ENCODE data around the gene SAP30BP.

The SAP30BP gene

DNA sequence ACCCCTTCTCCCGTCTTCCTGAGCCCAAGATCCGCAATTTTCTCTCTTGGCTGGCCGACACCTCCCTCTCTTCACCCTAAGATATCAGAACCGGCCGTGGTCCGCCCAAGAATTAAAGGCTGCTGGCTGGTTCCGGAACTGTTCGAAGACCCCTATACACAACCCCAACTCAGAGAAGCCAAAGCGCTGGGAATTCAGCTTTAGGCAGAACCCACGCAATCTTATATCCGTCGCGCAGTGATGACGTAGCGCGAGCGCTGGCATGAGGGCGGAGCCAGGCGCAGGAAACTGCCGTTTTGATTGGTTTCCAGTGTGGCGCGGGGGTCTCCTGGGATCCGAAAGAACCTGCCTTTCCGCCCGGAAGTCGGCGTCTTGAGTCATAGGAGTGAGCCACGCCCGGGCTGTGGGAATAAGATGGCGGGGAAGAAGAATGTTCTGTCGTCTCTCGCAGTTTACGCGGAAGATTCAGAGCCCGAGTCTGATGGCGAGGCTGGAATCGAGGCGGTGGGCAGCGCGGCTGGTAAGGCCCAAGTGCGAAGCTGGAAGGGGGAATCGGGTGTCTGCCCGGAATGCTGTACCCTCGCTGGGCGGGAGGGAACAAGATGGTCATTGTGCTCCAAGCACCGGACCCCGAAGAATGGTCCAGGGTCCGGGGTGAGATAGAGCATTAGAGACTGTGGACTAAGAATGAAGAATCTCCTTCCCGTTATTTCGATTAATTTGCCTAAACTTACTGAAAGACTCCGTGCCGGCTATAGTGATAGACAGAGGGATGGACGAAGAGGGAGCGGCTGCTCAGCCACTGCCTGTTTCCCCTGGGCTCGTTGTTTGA, at the start of gene SAP30BP, which contains the start of gene RECQL5:
SAP30BP (plus strand) TSS at position 380 of the 832 bp plus-strand sequence; CDS start at position 415, 35 bp downstream.
RECQL5 (minus strand) TSS at position 196 of the 832 bp plus-strand sequence. CDS start 597 bp downstream, outside the sequence.
- Mint-ChIP-seq H3K4me1 (peaks cover 11% of the 10 kb centered on the region), H3K36me3 (ENCODE audit: low read depth) (peaks cover 31% of the 10 kb centered on the region)

DNA sequence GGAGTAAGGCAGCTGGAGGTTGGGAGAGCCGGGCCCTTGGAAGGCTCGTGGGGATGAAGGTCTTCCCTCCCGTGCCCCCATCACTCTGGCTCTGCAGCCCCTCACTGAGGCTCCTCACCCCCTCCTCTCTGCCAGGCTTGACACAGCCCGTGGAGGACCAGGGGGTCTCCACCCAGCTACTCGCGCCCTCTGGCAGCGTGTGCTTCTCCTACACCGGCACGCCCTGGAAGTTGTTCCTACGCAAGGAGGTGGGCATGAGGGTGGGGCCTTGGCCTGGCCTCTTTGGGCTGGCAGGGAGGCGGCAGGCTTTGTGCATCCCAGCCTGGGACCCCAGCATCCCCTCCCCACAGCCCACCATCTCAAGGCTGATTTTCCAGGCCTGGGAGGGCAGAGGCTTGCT, 49.5 kb upstream of the SAP30BP start:
- H3K27ac Mint-ChIP-seq: no peak overlapping the region
- H3K9me3 Mint-ChIP-seq: no peaks in the 10 kb centered on the region
- peaks cover 3% of the 10 kb centered on the region for H3K27me3 Mint-ChIP-seq (ENCODE audit: low read depth)
- no peak overlapping the region for H3K4me3 Mint-ChIP-seq
- no peaks in the 10 kb centered on the region for H3K36me3 Mint-ChIP-seq (ENCODE audit: low read depth)
- H3K4me1 Mint-ChIP-seq: peaks cover 9% of the 10 kb centered on the region
- TF ChIP-seq, protein P1, sequence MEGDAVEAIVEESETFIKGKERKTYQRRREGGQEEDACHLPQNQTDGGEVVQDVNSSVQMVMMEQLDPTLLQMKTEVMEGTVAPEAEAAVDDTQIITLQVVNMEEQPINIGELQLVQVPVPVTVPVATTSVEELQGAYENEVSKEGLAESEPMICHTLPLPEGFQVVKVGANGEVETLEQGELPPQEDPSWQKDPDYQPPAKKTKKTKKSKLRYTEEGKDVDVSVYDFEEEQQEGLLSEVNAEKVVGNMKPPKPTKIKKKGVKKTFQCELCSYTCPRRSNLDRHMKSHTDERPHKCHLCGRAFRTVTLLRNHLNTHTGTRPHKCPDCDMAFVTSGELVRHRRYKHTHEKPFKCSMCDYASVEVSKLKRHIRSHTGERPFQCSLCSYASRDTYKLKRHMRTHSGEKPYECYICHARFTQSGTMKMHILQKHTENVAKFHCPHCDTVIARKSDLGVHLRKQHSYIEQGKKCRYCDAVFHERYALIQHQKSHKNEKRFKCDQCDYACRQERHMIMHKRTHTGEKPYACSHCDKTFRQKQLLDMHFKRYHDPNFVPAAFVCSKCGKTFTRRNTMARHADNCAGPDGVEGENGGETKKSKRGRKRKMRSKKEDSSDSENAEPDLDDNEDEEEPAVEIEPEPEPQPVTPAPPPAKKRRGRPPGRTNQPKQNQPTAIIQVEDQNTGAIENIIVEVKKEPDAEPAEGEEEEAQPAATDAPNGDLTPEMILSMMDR (IDR thresholded peaks at IDR 0.05; ENCODE audit: unreplicated experiment in 3 of 3): no peak

More for the DNA sequence above, at the start of gene SAP30BP, which contains the start of gene RECQL5:
- no peaks in the 10 kb centered on the region for H3K9me3 Mint-ChIP-seq
- TF ChIP-seq, protein P1 (IDR thresholded peaks at IDR 0.05; ENCODE audit: unreplicated experiment in 3 of 3): no peak
- H3K4me3 Mint-ChIP-seq: peak within 1 kb of the TSS in 1 of 3 experiments; percentile 82
- peak within 1 kb of the TSS in 1 of 3 experiments; percentile 41 for H3K27ac Mint-ChIP-seq
- no peaks in the 10 kb centered on the region for H3K27me3 Mint-ChIP-seq (ENCODE audit: low read depth)

DNA sequence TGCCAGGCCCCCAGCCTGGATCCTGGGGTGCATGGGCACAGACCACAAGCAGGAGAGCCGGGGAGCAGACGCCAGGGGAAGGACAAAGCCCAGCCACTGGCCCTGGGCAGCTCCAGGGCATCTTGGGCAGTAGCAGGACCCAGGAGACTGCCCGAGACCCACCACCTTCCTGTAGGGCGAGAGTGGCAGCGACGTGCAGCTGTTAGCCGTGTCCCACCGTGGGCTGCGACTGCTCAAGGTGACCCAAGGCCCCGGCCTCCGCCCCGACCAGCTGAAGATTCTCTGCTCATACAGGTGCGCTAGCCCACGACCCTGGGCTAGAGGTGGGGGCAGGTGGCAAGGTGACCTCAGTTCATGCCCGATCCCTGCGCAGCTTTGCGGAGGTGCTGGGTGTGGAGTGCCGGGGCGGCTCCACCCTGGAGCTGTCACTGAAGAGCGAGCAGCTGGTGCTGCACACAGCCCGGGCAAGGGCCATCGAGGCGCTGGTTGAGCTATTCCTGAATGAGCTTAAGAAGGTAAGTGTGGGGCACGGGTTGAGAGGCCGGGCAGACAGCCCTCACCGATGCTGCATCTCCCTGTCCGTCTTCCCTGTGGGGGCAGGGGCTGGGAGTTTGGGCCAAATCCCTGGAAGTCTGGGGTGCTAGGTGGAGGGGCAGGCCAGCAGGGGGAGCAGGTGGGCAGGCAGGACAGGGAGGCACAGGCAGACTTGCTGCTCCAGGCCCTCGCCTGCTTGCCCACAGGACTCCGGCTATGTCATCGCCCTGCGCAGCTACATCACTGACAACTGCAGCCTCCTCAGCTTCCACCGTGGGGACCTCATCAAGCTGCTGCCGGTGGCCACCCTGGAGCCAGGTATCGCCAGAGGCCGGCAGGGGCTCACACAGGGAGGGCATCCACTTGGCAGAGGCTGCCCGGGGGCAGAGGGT, 47.4 kb upstream of the SAP30BP start:
- Mint-ChIP-seq H3K36me3 (ENCODE audit: low read depth) (no peaks in the 10 kb centered on the region), H3K4me1 (peaks cover 10% of the 10 kb centered on the region), H3K27ac (no peak overlapping the region), H3K27me3 (ENCODE audit: low read depth) (no peaks in the 10 kb centered on the region), H3K9me3 (no peaks in the 10 kb centered on the region), H3K4me3 (no peak overlapping the region)
- TF ChIP-seq, protein P1 (IDR thresholded peaks at IDR 0.05; ENCODE audit: unreplicated experiment in 3 of 3): peak; percentile 32 to 50 (median 37)

DNA sequence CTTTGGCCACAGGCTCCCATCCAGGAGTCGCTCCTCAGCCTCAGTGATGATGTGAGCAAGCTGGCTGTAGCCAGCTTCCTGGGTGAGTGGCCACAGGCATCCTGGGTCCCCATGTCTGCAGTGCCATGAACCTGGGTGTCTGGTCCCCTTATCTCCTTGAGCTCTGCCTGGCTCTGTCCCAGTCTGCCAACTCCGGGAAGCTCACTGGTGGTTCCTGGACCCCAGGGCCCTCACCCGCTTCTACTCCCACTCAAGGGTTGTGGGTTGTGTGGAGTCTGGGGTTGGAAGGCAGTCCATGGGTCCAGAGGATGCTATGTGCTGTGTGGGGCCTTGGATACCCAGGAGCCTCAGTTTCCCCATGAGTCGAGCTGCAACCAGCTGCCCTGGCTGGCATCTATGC, 45.6 kb upstream of the SAP30BP start:
- no peaks in the 10 kb centered on the region for H3K9me3 Mint-ChIP-seq
- no peaks in the 10 kb centered on the region for H3K27me3 Mint-ChIP-seq (ENCODE audit: low read depth)
- no peak overlapping the region for H3K27ac Mint-ChIP-seq
- TF ChIP-seq, protein P1 (IDR thresholded peaks at IDR 0.05; ENCODE audit: unreplicated experiment in 3 of 3): no peak
- H3K4me3 Mint-ChIP-seq: no peak overlapping the region
- no peaks in the 10 kb centered on the region for H3K36me3 Mint-ChIP-seq (ENCODE audit: low read depth)
- H3K4me1 Mint-ChIP-seq: peaks cover 10% of the 10 kb centered on the region

DNA sequence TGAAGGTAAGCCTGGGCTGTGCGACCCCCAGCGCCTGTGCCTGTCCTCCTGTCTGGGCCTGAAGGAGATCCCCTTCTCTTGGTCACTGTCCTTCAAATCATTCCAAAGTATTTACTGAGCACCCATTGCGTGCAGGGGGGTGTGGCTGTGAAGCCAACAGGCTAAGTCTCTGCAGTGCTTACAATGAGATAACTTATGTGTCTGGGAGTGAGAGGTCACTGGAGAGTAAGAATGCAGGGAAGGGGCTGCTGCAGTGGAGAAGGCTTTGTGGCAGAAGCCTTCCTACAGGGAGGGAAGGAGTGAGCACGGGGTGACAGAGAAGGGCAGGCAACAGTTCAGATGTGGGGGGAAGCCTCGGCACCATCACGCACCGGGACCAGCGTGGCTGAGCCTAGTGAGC, 45.1 kb upstream of the SAP30BP start:
- TF ChIP-seq, protein P1 (IDR thresholded peaks at IDR 0.05; ENCODE audit: unreplicated experiment in 3 of 3): no peak
- H3K36me3 Mint-ChIP-seq (ENCODE audit: low read depth): no peaks in the 10 kb centered on the region
- H3K4me1 Mint-ChIP-seq: peaks cover 10% of the 10 kb centered on the region
- H3K27me3 Mint-ChIP-seq (ENCODE audit: low read depth): no peaks in the 10 kb centered on the region
- H3K9me3 Mint-ChIP-seq: no peaks in the 10 kb centered on the region
- peak overlapping the region in 2 of 3 experiments; percentile 9 to 15 for H3K27ac Mint-ChIP-seq
- no peak overlapping the region for H3K4me3 Mint-ChIP-seq

Measured in nephron (organoid).